Endothelial cell of umbilical vein (primary cell): ENCODE data around the gene SMAD1. TPM values are rescaled to one million over a fixed set of nuclear protein-coding genes. Genes with fewer than 3 reads are reported as not detected.

Experiments used
- BruUV-seq: library from RNA; stranded (reverse); fragments of 400-500 nt; replicated peaks from 2 replicates; lab custom pipeline; 2021; lab: Mats Ljungman, UMichigan
- CTCF ChIA-PET: fragments of 300-600, 350-600 bp; sonication (Branson Sonifier 250); formaldehyde crosslinking; loops from one replicate; lab custom pipeline; 2021; ENCODE audit warnings: antibody characterized with exemption, inconsistent platforms; lab: Charles Lee
- POLR2A ChIA-PET: fragments of 300-600, 350-600 bp; sonication (Branson Sonifier 250); formaldehyde crosslinking; loops from one replicate; lab custom pipeline; 2021; ENCODE audit warnings: antibody characterized with exemption, inconsistent platforms; lab: Charles Lee
- DNase-seq: peaks from one replicate; pipeline ENCODE4 v3.0.0-alpha.2; 2011; ENCODE audit warnings: low read depth, low spot score
- FAIRE-seq: peaks from 2 replicates; lab custom pipeline; 2011; peaks lifted over from hg19 to GRCh38; lab: Jason Lieb, UNC
- H2AFZ ChIP-seq: 2 replicates; pipeline ENCODE4 v1.6.0; 2012; ENCODE audit warnings: low read depth, low read length, control low read depth, inconsistent platforms
- H3K27ac ChIP-seq: 2 replicates; pipeline ENCODE4 v1.5.1; 2011; ENCODE audit warnings: low read depth, mild to moderate bottlenecking, control low read depth, low read length, moderate library complexity; ENCODE audit not compliant: insufficient read depth
- H3K27me3 ChIP-seq, 2 experiments: 2 replicates each; pipeline versions ENCODE4 v1.6.0 to v1.6.1; 2011; ENCODE audit warnings: low read length in 2 of 2, mixed read lengths in 1 of 2; ENCODE audit not compliant: control insufficient read depth in 2 of 2, insufficient read depth in 2 of 2
- H3K36me3 ChIP-seq, 2 experiments: 2 replicates in 1 of 2; 3 replicates in 1 of 2; pipeline ENCODE4 v1.5.1; 2011; ENCODE audit warnings: low read length in 2 of 2, mild to moderate bottlenecking in 1 of 2, moderate library complexity in 1 of 2; ENCODE audit not compliant: control insufficient read depth in 2 of 2, insufficient read depth in 2 of 2; ENCODE audit errors: extremely low read depth in 1 of 2
- H3K4me1 ChIP-seq: 3 replicates; pipeline ENCODE4 v1.5.1; 2011; ENCODE audit warnings: mild to moderate bottlenecking, low read length; ENCODE audit not compliant: control insufficient read depth, insufficient read depth; ENCODE audit errors: extremely low read depth
- H3K4me2 ChIP-seq: 2 replicates; pipeline ENCODE4 v1.6.1; 2011; ENCODE audit warnings: low read length, control low read depth, mixed read lengths; ENCODE audit not compliant: insufficient read depth
- H3K4me3 ChIP-seq, 3 experiments: fragments of 200-600 bp in 1 of 3; sonication (generic), shearing (Covaris generic) in 1 of 3; replicated peaks in 1 of 3; 2 replicates each; pipeline ENCODE4 v1.5.1; 2011 to 2016; ENCODE audit warnings: control low read depth in 3 of 3, low read length in 3 of 3, mild to moderate bottlenecking in 2 of 3, inconsistent platforms in 1 of 3, low read depth in 1 of 3, moderate library complexity in 1 of 3; ENCODE audit not compliant: insufficient read depth in 1 of 3
- H3K79me2 ChIP-seq: 2 replicates; pipeline ENCODE4 v1.6.0; 2012; ENCODE audit warnings: low read length, inconsistent platforms; ENCODE audit not compliant: control insufficient read depth, insufficient read depth
- H3K9ac ChIP-seq: replicated peaks from 2 replicates; pipeline ENCODE3; 2011; ENCODE audit warnings: low read length, control low read depth; ENCODE audit not compliant: insufficient read depth; ENCODE audit errors: extremely low read depth
- H3K9me1 ChIP-seq: replicated peaks from 3 replicates; pipeline ENCODE4 v1.6.0; 2011; ENCODE audit warnings: mild to moderate bottlenecking, low read length; ENCODE audit not compliant: control insufficient read depth, insufficient read depth; ENCODE audit errors: extremely low read depth
- H3K9me3 ChIP-seq: replicated peaks from 2 replicates; pipeline ENCODE4 v1.5.1; 2012; ENCODE audit warnings: low read length, inconsistent platforms; ENCODE audit not compliant: control insufficient read depth, insufficient read depth
- H4K20me1 ChIP-seq: replicated peaks from 2 replicates; pipeline ENCODE3; 2011; ENCODE audit warnings: mild to moderate bottlenecking, low read length; ENCODE audit not compliant: control insufficient read depth, insufficient read depth; ENCODE audit errors: extremely low read depth
- EZH2 ChIP-seq: IDR thresholded peaks from 2 replicates; pipeline ENCODE4 v1.6.1; 2012; ENCODE audit warnings: borderline replicate concordance, low read depth, mild to moderate bottlenecking, moderate library complexity, low read length, inconsistent platforms; ENCODE audit not compliant: severe bottlenecking
- FOS ChIP-seq: IDR thresholded peaks from 2 replicates; pipeline ENCODE4 v1.6.1; 2011; ENCODE audit warnings: mild to moderate bottlenecking, low read length, moderate library complexity, borderline replicate concordance; ENCODE audit not compliant: insufficient read depth
- GATA2 ChIP-seq: IDR thresholded peaks from 2 replicates; pipeline ENCODE4 v1.7.0; 2011; ENCODE audit warnings: low read depth, mild to moderate bottlenecking, moderate library complexity, mixed read lengths, low read length; ENCODE audit not compliant: insufficient read length, insufficient read depth
- JUN ChIP-seq: IDR thresholded peaks from 2 replicates; pipeline ENCODE4 v1.6.1; 2011; ENCODE audit warnings: borderline replicate concordance, low read depth; ENCODE audit not compliant: insufficient read length, insufficient read depth
- MYC ChIP-seq: IDR thresholded peaks from one replicate; pipeline ENCODE4 v1.6.1; 2011; ENCODE audit warnings: mild to moderate bottlenecking, low read depth, low read length
- POLR2A ChIP-seq: IDR thresholded peaks from 2 replicates; pipeline ENCODE4 v1.6.1; 2012; ENCODE audit warnings: low read depth, mild to moderate bottlenecking, control low read depth, low read length
- POLR2AphosphoS5 ChIP-seq: IDR thresholded peaks from 2 replicates; pipeline ENCODE4 v1.6.1; 2012; ENCODE audit warnings: low read depth, mild to moderate bottlenecking, control low read depth, low read length, moderate library complexity; ENCODE audit not compliant: insufficient read depth
- dilution Hi-C: fragments of 300-500 bp; cut with MboI; formaldehyde crosslinking; loops from one replicate; pipeline ENCODE4 v1.15.0; 2019; ENCODE audit warnings: low sequenced_read_pairs; ENCODE audit not compliant: extremely low pct_ligation_motif_present
- intact Hi-C: fragments of 100-400 bp; cut with micrococcal nuclease; formaldehyde crosslinking; loops from one replicate; pipeline ENCODE4 v1.10.0; 2022
- polyA plus RNA-seq, 4 experiments: library from polyadenylated mRNA; depleted of rRNA in 3 of 4; stranded (reverse) in 3 of 4; unstranded in 1 of 4; fragments of >200 nt; gene quantifications; 2 replicates each; pipeline versions ENCODE4 v1.2.1 to v1.2.3, GENCODE V29; 2011 to 2012; ENCODE audit warnings: missing spikeins in 1 of 4
- total RNA-seq: library from RNA; stranded (reverse); gene quantifications from 2 replicates; pipeline ENCODE4 v1.2.3, GENCODE V29; 2021
- TF ChIP-seq, protein P1 (sequence below): IDR thresholded peaks from 2 replicates; pipeline ENCODE4 v1.6.1; 2011; ENCODE audit not compliant: insufficient read depth, insufficient read length
- TF ChIP-seq, protein P2 (sequence below), 2 donors: IDR thresholded peaks; 1 replicate in 1 of 2; 2 replicates in 1 of 2; pipeline ENCODE4 v1.5.1; 2011; ENCODE audit warnings: low read length in 2 of 2, mild to moderate bottlenecking in 2 of 2, moderate library complexity in 2 of 2, control low read depth in 1 of 2, inconsistent platforms in 1 of 2, low read depth in 1 of 2; ENCODE audit not compliant: insufficient read depth in 1 of 2; ENCODE audit errors: extremely low read depth in 1 of 2

Gene SMAD1
- total and polyA plus RNA-seq, 2 donors (not counting 3 experiments of a cell fraction or from before 2014, with no cell fraction given), result 101 to 116 TPM

DNA sequence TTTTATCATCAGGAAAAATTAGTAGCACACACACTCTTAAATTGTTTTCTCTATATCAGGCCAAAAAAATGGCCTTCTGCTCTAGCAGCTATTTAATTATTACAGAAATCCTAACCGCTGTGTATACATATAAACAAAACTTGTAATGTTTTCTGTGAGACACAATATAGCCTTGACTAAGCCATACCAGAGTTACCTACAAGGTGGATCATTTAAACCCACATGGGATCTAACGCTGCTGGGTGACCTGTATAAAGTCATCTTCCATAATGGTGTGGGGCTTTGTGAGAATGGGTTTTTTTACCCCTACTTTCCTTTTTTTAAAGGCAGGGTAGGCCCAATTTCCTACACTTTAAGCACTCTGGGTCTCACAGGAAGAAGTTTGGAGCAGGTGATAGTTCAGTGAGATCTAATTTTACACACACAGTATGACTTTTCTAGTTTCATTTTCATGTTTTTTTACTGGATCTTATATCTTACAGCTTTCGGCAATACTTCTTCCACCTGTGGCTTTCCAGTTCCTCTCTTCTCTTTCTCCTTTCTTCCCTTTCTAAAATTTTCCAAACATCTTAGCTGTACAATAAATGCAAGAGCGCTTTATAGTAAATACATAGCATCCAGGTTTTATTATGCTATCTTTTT is 70.6 kb downstream of the SMAD1 start:
- intact Hi-C loops, result no loop called here
- no peak overlapping the region for H3K4me3 ChIP-seq
- FAIRE-seq (no peak), DNase-seq (no peak)
- peaks cover 3 to 6% of the 10 kb centered on the region in 2 experiments for H3K36me3 ChIP-seq
- no peaks in the 10 kb centered on the region for H3K9me1 ChIP-seq
- no peak overlapping the region for H3K9ac ChIP-seq
- ChIA-PET POLR2A (no interaction called here), CTCF (no interaction called here)
- BruUV-seq, result no TSS peak
- H3K4me2 ChIP-seq, result no peak overlapping the region
- H3K27ac ChIP-seq, result no peak overlapping the region
- H3K9me3 ChIP-seq, result no peaks in the 10 kb centered on the region
- no peak for TF ChIP-seq GATA2
- no peak for TF ChIP-seq POLR2AphosphoS5
- TF ChIP-seq, protein P1, sequence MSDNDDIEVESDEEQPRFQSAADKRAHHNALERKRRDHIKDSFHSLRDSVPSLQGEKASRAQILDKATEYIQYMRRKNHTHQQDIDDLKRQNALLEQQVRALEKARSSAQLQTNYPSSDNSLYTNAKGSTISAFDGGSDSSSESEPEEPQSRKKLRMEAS, result no peak
- TF ChIP-seq JUN, result no peak
- no peak for TF ChIP-seq POLR2A
- TF ChIP-seq MYC, result no peak
- no peak for TF ChIP-seq EZH2
- TF ChIP-seq, protein P2, sequence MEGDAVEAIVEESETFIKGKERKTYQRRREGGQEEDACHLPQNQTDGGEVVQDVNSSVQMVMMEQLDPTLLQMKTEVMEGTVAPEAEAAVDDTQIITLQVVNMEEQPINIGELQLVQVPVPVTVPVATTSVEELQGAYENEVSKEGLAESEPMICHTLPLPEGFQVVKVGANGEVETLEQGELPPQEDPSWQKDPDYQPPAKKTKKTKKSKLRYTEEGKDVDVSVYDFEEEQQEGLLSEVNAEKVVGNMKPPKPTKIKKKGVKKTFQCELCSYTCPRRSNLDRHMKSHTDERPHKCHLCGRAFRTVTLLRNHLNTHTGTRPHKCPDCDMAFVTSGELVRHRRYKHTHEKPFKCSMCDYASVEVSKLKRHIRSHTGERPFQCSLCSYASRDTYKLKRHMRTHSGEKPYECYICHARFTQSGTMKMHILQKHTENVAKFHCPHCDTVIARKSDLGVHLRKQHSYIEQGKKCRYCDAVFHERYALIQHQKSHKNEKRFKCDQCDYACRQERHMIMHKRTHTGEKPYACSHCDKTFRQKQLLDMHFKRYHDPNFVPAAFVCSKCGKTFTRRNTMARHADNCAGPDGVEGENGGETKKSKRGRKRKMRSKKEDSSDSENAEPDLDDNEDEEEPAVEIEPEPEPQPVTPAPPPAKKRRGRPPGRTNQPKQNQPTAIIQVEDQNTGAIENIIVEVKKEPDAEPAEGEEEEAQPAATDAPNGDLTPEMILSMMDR (IDR thresholded peaks at IDR 0.05; ENCODE audit: extremely low read depth in 1 of 2, insufficient read depth in 1 of 2, low read depth in 1 of 2, low read length in 2 of 2), result no peak
- no peak for TF ChIP-seq FOS
- peaks cover 5% of the 10 kb centered on the region for H3K79me2 ChIP-seq
- no peak overlapping the region for H2AFZ ChIP-seq
- dilution Hi-C loops, result no loop called here
- peaks cover 16% of the 10 kb centered on the region for H3K4me1 ChIP-seq
- no peaks in the 10 kb centered on the region for H4K20me1 ChIP-seq
- no peaks in the 10 kb centered on the region for H3K27me3 ChIP-seq
